Caco-2 (cell line): Measurements from ENCODE around the gene RPS27. TPM values are rescaled to one million over a fixed set of nuclear protein-coding genes. Genes with fewer than 3 reads are reported as not detected.

Source experiments
- BruUV-seq: library from RNA; stranded (reverse); fragments of 400-500 nt; replicated peaks from 2 replicates; lab custom pipeline; 2021; lab: Mats Ljungman, UMichigan
- CTCF ChIA-PET: fragments of 300-600 bp; sonication (Branson Sonifier 250); formaldehyde crosslinking; loops from one replicate; lab custom pipeline; 2022; ENCODE audit warnings: antibody characterized with exemption; lab: Charles Lee
- POLR2A ChIA-PET: fragments of 300-600 bp; sonication (Branson Sonifier 250); formaldehyde crosslinking; loops from one replicate; lab custom pipeline; 2022; ENCODE audit warnings: antibody characterized with exemption; lab: Charles Lee
- DNase-seq, 2 experiments: peaks; one replicate each; pipeline versions ENCODE4 v3.0.0 to v3.0.0-alpha.2; 2020 to 2022
- H3K27me3 ChIP-seq: replicated peaks from 2 replicates; pipeline ENCODE4 v1.6.0; 2011; ENCODE audit warnings: low read length; ENCODE audit not compliant: control insufficient read depth, insufficient read depth
- H3K36me3 ChIP-seq: 2 replicates; pipeline ENCODE4 v1.5.1; 2011; ENCODE audit warnings: low read length; ENCODE audit not compliant: control insufficient read depth, insufficient read depth
- H3K4me1 ChIP-seq: fragments of 250-450 bp; sonication (Bioruptor Pico); 2 replicates; pipeline ENCODE4 v1.5.1; 2020; ENCODE audit warnings: mild to moderate bottlenecking
- H3K4me3 ChIP-seq: 2 replicates; pipeline ENCODE4 v1.5.1; 2011; ENCODE audit warnings: low read depth, mild to moderate bottlenecking, control low read depth, low read length
- H3K9me3 ChIP-seq: fragments of 250-450 bp; sonication (Bioruptor Pico); 2 replicates; pipeline ENCODE4 v1.5.1; 2020; ENCODE audit warnings: mild to moderate bottlenecking, moderate library complexity
- H3K27ac Mint-ChIP-seq: one replicate; pipeline ENCODE4 v1.8.0; 2022; ENCODE audit warnings: mixed read lengths; ENCODE audit not compliant: unreplicated experiment
- H3K27me3 Mint-ChIP-seq: one replicate; pipeline ENCODE4 v1.8.0; 2022; ENCODE audit warnings: mixed read lengths; ENCODE audit not compliant: insufficient read depth, unreplicated experiment
- H3K36me3 Mint-ChIP-seq: one replicate; pipeline ENCODE4 v1.8.0; 2022; ENCODE audit warnings: mild to moderate bottlenecking, mixed read lengths; ENCODE audit not compliant: insufficient read depth, unreplicated experiment
- H3K4me1 Mint-ChIP-seq: one replicate; pipeline ENCODE4 v1.8.0; 2022; ENCODE audit warnings: low read depth, mixed read lengths; ENCODE audit not compliant: unreplicated experiment
- H3K4me3 Mint-ChIP-seq: one replicate; pipeline ENCODE4 v1.8.0; 2022; ENCODE audit warnings: mild to moderate bottlenecking, moderate library complexity, mixed read lengths; ENCODE audit not compliant: unreplicated experiment
- H3K9me3 Mint-ChIP-seq: one replicate; pipeline ENCODE4 v1.8.0; 2022; ENCODE audit warnings: mixed read lengths; ENCODE audit not compliant: unreplicated experiment
- intact Hi-C: fragments of 100-400 bp; cut with micrococcal nuclease; formaldehyde crosslinking; loops from one replicate; pipeline ENCODE4 v1.10.0; 2022; ENCODE audit not compliant: unreplicated experiment
- total RNA-seq: library from RNA; stranded (reverse); gene quantifications from 2 replicates; pipeline ENCODE4 v1.2.3, GENCODE V29; 2022
- TF ChIP-seq, protein P1 (sequence below), 2 experiments: fragments of 200-600 bp in 1 of 2; IDR thresholded peaks; 1 replicate in 1 of 2; 2 replicates in 1 of 2; pipeline versions ENCODE4 v1.5.1 to v1.8.0; 2011 to 2022; ENCODE audit warnings: antibody characterized with exemption in 1 of 2, control low read depth in 1 of 2, inconsistent platforms in 1 of 2, low read depth in 1 of 2, low read length in 1 of 2, mild to moderate bottlenecking in 1 of 2, moderate library complexity in 1 of 2; ENCODE audit not compliant: insufficient read depth in 1 of 2, severe bottlenecking in 1 of 2, unreplicated experiment in 1 of 2

The RPS27 gene
- total RNA-seq, 1 experiment from 2014 or later = 2,676 TPM

DNA sequence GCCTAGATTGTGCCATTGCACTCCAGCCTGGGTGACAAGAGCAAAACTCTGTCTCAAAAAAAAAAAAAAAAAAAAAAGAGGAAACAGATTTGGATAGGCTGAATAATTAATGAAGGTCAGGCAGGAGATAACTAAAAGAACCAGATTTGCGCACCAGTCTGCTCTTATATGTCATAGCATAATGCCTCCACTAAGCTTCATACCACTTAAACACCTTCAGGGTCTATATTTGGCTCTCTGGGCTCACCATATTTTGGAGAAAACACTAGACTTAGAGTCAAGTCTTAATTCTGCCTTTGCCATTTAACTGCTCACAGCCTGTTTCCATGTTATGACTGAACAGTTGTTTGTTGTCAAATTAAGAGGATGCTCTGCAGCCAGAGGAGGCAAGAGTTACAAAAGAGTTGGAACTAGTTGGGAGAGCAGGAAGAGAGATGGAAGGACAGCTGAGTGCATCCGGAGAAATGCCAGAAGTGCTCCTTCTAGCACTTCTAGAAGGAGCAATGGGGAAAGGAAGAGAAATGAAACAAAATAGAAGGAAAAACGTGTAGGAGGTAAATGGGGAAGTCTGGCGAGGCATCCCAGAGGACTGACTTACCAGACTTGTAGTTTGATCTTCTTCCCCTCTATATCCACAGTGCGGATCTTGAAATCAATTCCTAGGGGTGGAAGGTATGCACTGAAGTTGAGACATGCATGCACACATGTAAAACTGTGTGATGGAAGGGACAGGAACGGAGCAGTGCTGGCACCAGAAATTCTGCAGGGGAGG is 6.3 kb upstream of the RPS27 start:
- H3K27ac Mint-ChIP-seq = no peak overlapping the region
- no peaks in the 10 kb centered on the region for H3K27me3 Mint-ChIP-seq
- no peaks in the 10 kb centered on the region for H3K9me3 ChIP-seq
- BruUV-seq = no TSS peak
- DNase-seq = no peak
- TF ChIP-seq, protein P1, sequence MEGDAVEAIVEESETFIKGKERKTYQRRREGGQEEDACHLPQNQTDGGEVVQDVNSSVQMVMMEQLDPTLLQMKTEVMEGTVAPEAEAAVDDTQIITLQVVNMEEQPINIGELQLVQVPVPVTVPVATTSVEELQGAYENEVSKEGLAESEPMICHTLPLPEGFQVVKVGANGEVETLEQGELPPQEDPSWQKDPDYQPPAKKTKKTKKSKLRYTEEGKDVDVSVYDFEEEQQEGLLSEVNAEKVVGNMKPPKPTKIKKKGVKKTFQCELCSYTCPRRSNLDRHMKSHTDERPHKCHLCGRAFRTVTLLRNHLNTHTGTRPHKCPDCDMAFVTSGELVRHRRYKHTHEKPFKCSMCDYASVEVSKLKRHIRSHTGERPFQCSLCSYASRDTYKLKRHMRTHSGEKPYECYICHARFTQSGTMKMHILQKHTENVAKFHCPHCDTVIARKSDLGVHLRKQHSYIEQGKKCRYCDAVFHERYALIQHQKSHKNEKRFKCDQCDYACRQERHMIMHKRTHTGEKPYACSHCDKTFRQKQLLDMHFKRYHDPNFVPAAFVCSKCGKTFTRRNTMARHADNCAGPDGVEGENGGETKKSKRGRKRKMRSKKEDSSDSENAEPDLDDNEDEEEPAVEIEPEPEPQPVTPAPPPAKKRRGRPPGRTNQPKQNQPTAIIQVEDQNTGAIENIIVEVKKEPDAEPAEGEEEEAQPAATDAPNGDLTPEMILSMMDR (IDR thresholded peaks at IDR 0.05; ENCODE audit: insufficient read depth in 1 of 2, low read depth in 1 of 2, low read length in 1 of 2, severe bottlenecking in 1 of 2, unreplicated experiment in 1 of 2) = no peak
- H3K4me1 Mint-ChIP-seq = peaks cover 17% of the 10 kb centered on the region
- H3K27me3 ChIP-seq = no peaks in the 10 kb centered on the region
- ChIA-PET POLR2A (no interaction called here), CTCF (interaction anchor here (0.6 to 1.0 kb wide), 2 partner anchors 17 to 436 kb away, joined by 3 read pairs; partner anchors contain the start of gene CREB3L4)
- H3K36me3 ChIP-seq = no peaks in the 10 kb centered on the region; the same call in 1 of the 2 replicates
- peaks cover 13% of the 10 kb centered on the region for H3K4me1 ChIP-seq
- peaks cover 18% of the 10 kb centered on the region for H3K36me3 Mint-ChIP-seq
- H3K9me3 Mint-ChIP-seq = no peaks in the 10 kb centered on the region
- H3K4me3 ChIP-seq = no peak overlapping the region
- H3K4me3 Mint-ChIP-seq = peak overlapping the region; percentile 93
- intact Hi-C loops = no loop called here

GRCh38 chr1:153985341-153985912 is 5.1 kb upstream of the RPS27 start:
- peaks cover 17% of the 10 kb centered on the region for H3K4me1 ChIP-seq
- Mint-ChIP-seq H3K27me3 (peaks cover under 1% of the 10 kb centered on the region), H3K27ac (peak overlapping the region; percentile 83), H3K4me1 (peaks cover 24% of the 10 kb centered on the region), H3K9me3 (peaks cover 10% of the 10 kb centered on the region), H3K36me3 (peaks cover 21% of the 10 kb centered on the region), H3K4me3 (peak overlapping the region; percentile 93)
- CTCF ChIA-PET = interaction anchor here (0.5 to 0.9 kb wide), 4 partner anchors 16 to 258 kb away, joined by 3 to 4 read pairs (median 3); partner anchors contain the start of genes CREB3L4 and INTS3
- no peak for DNase-seq
- intact Hi-C loops = loop anchor here (5.0 kb wide), 1 partner anchor 203 kb away; no protein-coding TSS in a partner anchor
- H3K27me3 ChIP-seq = no peaks in the 10 kb centered on the region
- TF ChIP-seq, protein P1 (IDR thresholded peaks at IDR 0.05; ENCODE audit: insufficient read depth in 1 of 2, low read depth in 1 of 2, low read length in 1 of 2, severe bottlenecking in 1 of 2, unreplicated experiment in 1 of 2) = no peak
- H3K9me3 ChIP-seq = no peaks in the 10 kb centered on the region
- BruUV-seq = no TSS peak
- H3K36me3 ChIP-seq = no peaks in the 10 kb centered on the region; the same call in 1 of the 2 replicates
- H3K4me3 ChIP-seq = peak overlapping the region; percentile 48
- POLR2A ChIA-PET = interaction anchor here (0.9 to 1.4 kb wide), 3 partner anchors 10 to 22 kb away, joined by 3 to 14 read pairs (median 3); partner anchors contain the start of gene SLC39A1
